ENCODE measurements around the gene ACP5. TPM values are rescaled to one million over a fixed set of nuclear protein-coding genes. Genes with fewer than 3 reads are reported as not detected.

Gene ACP5
- total RNA-seq, 1 experiment from 2014 or later, result 2.3 TPM

- Histone ChIP-seq H3K4me2 (ENCODE audit: insufficient read depth, insufficient read length, low read length) (no peak overlapping the region), H3K23ac (ENCODE audit: insufficient read length, low read depth, low read length) (no peak overlapping the region), H2BK12ac (ENCODE audit: insufficient read length, low read depth, low read length) (no peak overlapping the region), H2BK15ac (ENCODE audit: low read depth, low read length) (no peak overlapping the region), H3K4ac (ENCODE audit: low read depth, low read length) (no peak overlapping the region), H2AK5ac (ENCODE audit: insufficient read length, low read length) (no peak overlapping the region), H3K79me1 (ENCODE audit: insufficient read depth, low read depth, low read length, poor library complexity, severe bottlenecking) (no peaks in the 10 kb centered on the region), H2BK5ac (ENCODE audit: insufficient read length, low read length) (no peak overlapping the region), H2BK120ac (ENCODE audit: low read depth, low read length, poor library complexity, severe bottlenecking) (no peak overlapping the region), H4K5ac (ENCODE audit: insufficient read length, low read depth, low read length) (no peak overlapping the region), H3K56ac (ENCODE audit: insufficient read length, low read depth, low read length) (no peak overlapping the region), H3K4me1 (ENCODE audit: insufficient read depth, low read length) (no peaks in the 10 kb centered on the region), H4K91ac (ENCODE audit: insufficient read length, low read depth, low read length) (no peak overlapping the region), H3K27me3 (ENCODE audit: insufficient read depth, low read length) (no peaks in the 10 kb centered on the region), H4K8ac (replicated peaks; ENCODE audit: insufficient read length, low read depth, low read length) (no peak overlapping the region), H3K9ac (ENCODE audit: extremely low read depth, insufficient read length, low read length) (no peak overlapping the region), H3K14ac (ENCODE audit: insufficient read depth, low read length) (no peak overlapping the region; the same call in 1 of the 2 replicates), H3K79me2 (ENCODE audit: insufficient read depth, low read length) (no peaks in the 10 kb centered on the region), H4K20me1 (ENCODE audit: control insufficient read depth, insufficient read depth, insufficient read length) (no peaks in the 10 kb centered on the region), H2BK20ac (ENCODE audit: low read depth, low read length, poor library complexity, severe bottlenecking) (no peak overlapping the region), H3K18ac (ENCODE audit: insufficient read length, low read depth, low read length) (no peak overlapping the region), H3K23me2 (ENCODE audit: insufficient read length, low read depth, low read length, poor library complexity, severe bottlenecking) (no peaks in the 10 kb centered on the region), H3K9me3 (ENCODE audit: control insufficient read depth, low read depth, low read length) (no peaks in the 10 kb centered on the region), H3T11ph (ENCODE audit: low read length) (no peak overlapping the region), H3K27ac (ENCODE audit: insufficient read length, low read depth, low read length) (no peak overlapping the region), H2AFZ (ENCODE audit: low read length) (no peak overlapping the region)
- no peak overlapping the region for H3K4me3 Mint-ChIP-seq
- no peak for DNase-seq
- no peaks in the 10 kb centered on the region for H3K36me3 Mint-ChIP-seq (ENCODE audit: insufficient read depth in 1 of 3, low read depth in 3 of 3)
- TF ChIP-seq, protein P1, sequence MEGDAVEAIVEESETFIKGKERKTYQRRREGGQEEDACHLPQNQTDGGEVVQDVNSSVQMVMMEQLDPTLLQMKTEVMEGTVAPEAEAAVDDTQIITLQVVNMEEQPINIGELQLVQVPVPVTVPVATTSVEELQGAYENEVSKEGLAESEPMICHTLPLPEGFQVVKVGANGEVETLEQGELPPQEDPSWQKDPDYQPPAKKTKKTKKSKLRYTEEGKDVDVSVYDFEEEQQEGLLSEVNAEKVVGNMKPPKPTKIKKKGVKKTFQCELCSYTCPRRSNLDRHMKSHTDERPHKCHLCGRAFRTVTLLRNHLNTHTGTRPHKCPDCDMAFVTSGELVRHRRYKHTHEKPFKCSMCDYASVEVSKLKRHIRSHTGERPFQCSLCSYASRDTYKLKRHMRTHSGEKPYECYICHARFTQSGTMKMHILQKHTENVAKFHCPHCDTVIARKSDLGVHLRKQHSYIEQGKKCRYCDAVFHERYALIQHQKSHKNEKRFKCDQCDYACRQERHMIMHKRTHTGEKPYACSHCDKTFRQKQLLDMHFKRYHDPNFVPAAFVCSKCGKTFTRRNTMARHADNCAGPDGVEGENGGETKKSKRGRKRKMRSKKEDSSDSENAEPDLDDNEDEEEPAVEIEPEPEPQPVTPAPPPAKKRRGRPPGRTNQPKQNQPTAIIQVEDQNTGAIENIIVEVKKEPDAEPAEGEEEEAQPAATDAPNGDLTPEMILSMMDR (conservative IDR thresholded peaks at IDR 0.05), result no peak
- H3K9me3 Mint-ChIP-seq, result no peaks in the 10 kb centered on the region; a peak in 1 of 5 replicates
- H3K27me3 Mint-ChIP-seq (ENCODE audit: low read depth), result peaks cover 4% of the 10 kb centered on the region
- no peak overlapping the region for H3K27ac Mint-ChIP-seq
- peaks cover 2% of the 10 kb centered on the region in 2 experiments; a peak in 1 of 4 replicates for H3K4me1 Mint-ChIP-seq
- no CpG with 5 or more reads among the region's 6 CpGs for WGBS (ENCODE audit: extremely low coverage, insufficient read length, low lambda C conversion rate)
Measured at GRCh38 chr19:11586331-11586730, 8.9 kb upstream of the ACP5 start.
